Natural killer cell (primary cell): ENCODE data around the gene FFAR3. TPM values are rescaled to one million over a fixed set of nuclear protein-coding genes. Genes with fewer than 3 reads are reported as not detected.

Source experiments
- ATAC-seq, 3 donors: fragments of 150-1000 bp in 2 of 3; fragments of 200-7000 bp in 1 of 3; cut with Tn5 transposase; 1 replicate in 1 of 3; 2 replicates in 2 of 3; pipeline ENCODE4 v1.10.0; 2021; ENCODE audit warnings: mild to moderate bottlenecking in 2 of 3, moderate library complexity in 2 of 3
- DNase-seq, 2 donors: peaks; one replicate each; pipeline versions ENCODE4 v3.0.0 to v3.0.0-alpha.2; 2013 to 2021; ENCODE audit warnings: mixed read lengths in 1 of 2
- H3K27ac ChIP-seq: one replicate; pipeline ENCODE4 v1.5.1; 2013; ENCODE audit warnings: mild to moderate bottlenecking, low read length
- H3K27me3 ChIP-seq: one replicate; pipeline ENCODE4 v1.6.1; 2013; ENCODE audit warnings: low read length; ENCODE audit not compliant: control insufficient read depth, insufficient read depth
- H3K36me3 ChIP-seq: one replicate; pipeline ENCODE4 v1.6.1; 2013; ENCODE audit warnings: low read length; ENCODE audit not compliant: control insufficient read depth, insufficient read depth
- H3K4me1 ChIP-seq: one replicate; pipeline ENCODE4 v1.6.1; 2013; ENCODE audit warnings: low read length; ENCODE audit not compliant: control insufficient read depth, insufficient read depth
- H3K4me3 ChIP-seq: one replicate; pipeline ENCODE4 v1.5.1; 2013; ENCODE audit warnings: low read length
- H3K9me3 ChIP-seq: one replicate; pipeline ENCODE4 v1.6.1; 2013; ENCODE audit warnings: low read length; ENCODE audit not compliant: control insufficient read depth, insufficient read depth
- H3K27ac Mint-ChIP-seq, 2 donors: one replicate each; pipeline ENCODE4 v1.8.0; 2022; ENCODE audit warnings: mild to moderate bottlenecking in 2 of 2, mixed read lengths in 2 of 2, moderate library complexity in 1 of 2
- H3K27me3 Mint-ChIP-seq, 2 donors: one replicate each; pipeline ENCODE4 v1.8.0; 2022; ENCODE audit warnings: low read depth in 2 of 2, mixed read lengths in 2 of 2
- H3K36me3 Mint-ChIP-seq: one replicate; pipeline ENCODE4 v1.8.0; 2022; ENCODE audit warnings: mixed read lengths
- H3K4me1 Mint-ChIP-seq, 2 donors: one replicate each; pipeline ENCODE4 v1.8.0; 2022; ENCODE audit warnings: mixed read lengths in 2 of 2
- H3K4me3 Mint-ChIP-seq: one replicate; pipeline ENCODE4 v1.8.0; 2022; ENCODE audit warnings: mild to moderate bottlenecking, moderate library complexity, mixed read lengths
- H3K9me3 Mint-ChIP-seq, 2 donors: one replicate each; pipeline ENCODE4 v1.8.0; 2022; ENCODE audit warnings: mixed read lengths in 2 of 2
- WGBS: methylation state at CpG from one replicate; pipeline ENCODE4 v1.1.7; 2013; ENCODE audit warnings: missing lambda C conversion rate; ENCODE audit not compliant: insufficient coverage; 5-methylcytosine and 5-hydroxymethylcytosine counted together
- intact Hi-C: fragments of 100-400 bp; cut with micrococcal nuclease; formaldehyde crosslinking; loops from one replicate; pipeline ENCODE4 v1.14.2; 2022
- total RNA-seq, 4 donors: library from RNA; stranded (reverse); fragments of 120-200 nt in 1 of 4; gene quantifications; one replicate each; pipeline versions ENCODE4 v1.2.3 to v1.2.4, GENCODE V29; 2013 to 2022
- TF ChIP-seq, protein P1 (sequence below): fragments of 200-600 bp; IDR thresholded peaks from one replicate; pipeline ENCODE4 v1.8.0; 2022; ENCODE audit warnings: antibody characterized with exemption

The FFAR3 gene
- total RNA-seq, 3 donors from 2014 or later (not counting 1 experiment from before 2014, with no cell fraction given), result 0.92 to 2.7 TPM; not detected in 1

DNA sequence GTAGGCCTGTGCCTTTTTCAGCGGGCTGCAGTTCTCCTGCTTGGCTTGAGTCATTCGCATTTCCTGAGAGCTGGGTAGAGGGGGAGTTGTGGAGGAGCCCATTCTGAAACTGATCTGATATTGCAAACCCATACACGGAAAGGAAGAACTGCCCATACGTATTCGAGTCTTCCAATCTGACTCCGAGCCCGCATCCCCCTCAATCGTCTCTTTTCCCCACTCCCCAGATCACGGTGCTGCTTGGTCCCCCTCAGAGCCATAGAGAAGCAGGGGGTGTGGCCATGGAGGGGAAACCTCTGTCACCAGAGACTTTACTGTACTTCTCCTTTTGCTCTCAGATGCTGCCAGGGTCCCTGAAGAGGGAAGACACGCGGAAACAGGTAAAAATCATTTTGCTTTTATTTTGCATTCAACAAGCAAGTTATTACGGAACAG lies 29.4 kb upstream of the FFAR3 start, which contains the start of gene CD22:
Gene CD22, plus strand, starts transcription at position 337 of the 435 bp plus-strand sequence. CDS start 2,854 bp downstream, outside the sequence.
- no peak within 1 kb of the TSS for H3K4me3 Mint-ChIP-seq
- DNase-seq (no peak), ATAC-seq (peak in 1 of 3 donors; percentile 36)
- H3K9me3 Mint-ChIP-seq, result no peaks in the 10 kb centered on the region
- TF ChIP-seq, protein P1, sequence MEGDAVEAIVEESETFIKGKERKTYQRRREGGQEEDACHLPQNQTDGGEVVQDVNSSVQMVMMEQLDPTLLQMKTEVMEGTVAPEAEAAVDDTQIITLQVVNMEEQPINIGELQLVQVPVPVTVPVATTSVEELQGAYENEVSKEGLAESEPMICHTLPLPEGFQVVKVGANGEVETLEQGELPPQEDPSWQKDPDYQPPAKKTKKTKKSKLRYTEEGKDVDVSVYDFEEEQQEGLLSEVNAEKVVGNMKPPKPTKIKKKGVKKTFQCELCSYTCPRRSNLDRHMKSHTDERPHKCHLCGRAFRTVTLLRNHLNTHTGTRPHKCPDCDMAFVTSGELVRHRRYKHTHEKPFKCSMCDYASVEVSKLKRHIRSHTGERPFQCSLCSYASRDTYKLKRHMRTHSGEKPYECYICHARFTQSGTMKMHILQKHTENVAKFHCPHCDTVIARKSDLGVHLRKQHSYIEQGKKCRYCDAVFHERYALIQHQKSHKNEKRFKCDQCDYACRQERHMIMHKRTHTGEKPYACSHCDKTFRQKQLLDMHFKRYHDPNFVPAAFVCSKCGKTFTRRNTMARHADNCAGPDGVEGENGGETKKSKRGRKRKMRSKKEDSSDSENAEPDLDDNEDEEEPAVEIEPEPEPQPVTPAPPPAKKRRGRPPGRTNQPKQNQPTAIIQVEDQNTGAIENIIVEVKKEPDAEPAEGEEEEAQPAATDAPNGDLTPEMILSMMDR, result no peak
- no peak within 1 kb of the TSS for H3K27ac Mint-ChIP-seq
- intact Hi-C loops, result no loop called here
- Histone ChIP-seq H3K4me1 (peaks cover 12% of the 10 kb centered on the region), H3K4me3 (peak within 1 kb of the TSS; percentile 56), H3K27me3 (no peaks in the 10 kb centered on the region), H3K27ac (peak within 1 kb of the TSS; percentile 73), H3K36me3 (no peaks in the 10 kb centered on the region), H3K9me3 (no peaks in the 10 kb centered on the region)
- H3K27me3 Mint-ChIP-seq, result peaks cover 15 to 26% of the 10 kb centered on the region in 2 donors
- WGBS, result 24% methylated on average over 12 of the region's 12 CpGs
- H3K4me1 Mint-ChIP-seq, result no peaks in the 10 kb centered on the region
- H3K36me3 Mint-ChIP-seq, result no peaks in the 10 kb centered on the region

DNA sequence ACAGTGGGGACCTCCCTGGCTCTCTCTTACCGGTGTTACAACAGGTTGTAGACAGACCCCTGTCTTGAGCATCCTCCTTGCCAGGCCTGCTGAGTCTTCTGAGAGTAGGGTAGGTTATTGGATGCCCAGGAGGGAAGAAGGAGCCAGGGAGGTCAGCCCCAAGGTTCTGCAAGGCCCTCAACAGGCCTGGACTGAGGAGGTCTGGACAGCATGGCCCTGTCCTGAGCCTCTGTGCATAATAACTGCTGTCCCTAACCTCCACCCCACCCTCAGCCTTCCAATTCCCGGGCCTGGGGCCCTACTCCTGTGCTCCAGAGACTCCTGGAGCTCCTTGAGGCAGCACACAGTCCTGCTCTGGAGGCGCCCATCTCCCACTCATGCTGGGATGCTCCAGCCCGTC lies 28.9 kb upstream of the FFAR3 start:
- DNase-seq, result no peak
- intact Hi-C loops, result no loop called here
- Histone ChIP-seq H3K27ac (peak overlapping the region; percentile 73), H3K36me3 (no peaks in the 10 kb centered on the region), H3K27me3 (no peaks in the 10 kb centered on the region), H3K4me1 (peaks cover 12% of the 10 kb centered on the region), H3K9me3 (no peaks in the 10 kb centered on the region), H3K4me3 (peak overlapping the region; percentile 56)
- peaks cover 15 to 28% of the 10 kb centered on the region in 2 donors for H3K27me3 Mint-ChIP-seq
- TF ChIP-seq, protein P1, result no peak
- H3K27ac Mint-ChIP-seq, result no peak overlapping the region
- no peak for ATAC-seq
- no peaks in the 10 kb centered on the region for H3K9me3 Mint-ChIP-seq
- H3K4me1 Mint-ChIP-seq, result no peaks in the 10 kb centered on the region
- 59% methylated on average over 4 of the region's 4 CpGs for WGBS
- H3K4me3 Mint-ChIP-seq, result no peak overlapping the region
- no peaks in the 10 kb centered on the region for H3K36me3 Mint-ChIP-seq

DNA sequence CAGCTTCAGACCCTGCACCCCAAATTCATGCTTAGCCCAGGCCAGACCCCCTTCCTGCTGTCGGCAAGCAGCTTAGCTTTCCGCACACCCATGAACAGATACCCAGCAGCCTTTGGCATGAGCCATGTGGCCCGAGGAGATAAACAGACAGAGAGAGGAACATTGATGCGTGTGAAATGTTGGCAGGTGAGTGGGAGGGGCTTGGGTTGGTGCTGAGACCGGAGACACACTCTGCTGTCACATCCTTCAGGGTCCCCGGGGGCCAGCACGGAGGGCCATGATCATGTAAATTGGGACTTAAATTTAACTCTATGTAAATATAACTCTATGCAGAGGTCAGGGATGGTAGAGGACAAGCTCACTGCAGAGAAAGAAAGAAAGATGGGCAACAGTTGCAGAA lies 27.8 kb upstream of the FFAR3 start:
- no peaks in the 10 kb centered on the region for H3K9me3 ChIP-seq
- H3K4me1 ChIP-seq, result peaks cover 12% of the 10 kb centered on the region
- DNase-seq (no peak), ATAC-seq (no peak)
- H3K27ac ChIP-seq, result peak overlapping the region; percentile 73
- Mint-ChIP-seq H3K4me3 (no peak overlapping the region), H3K9me3 (no peaks in the 10 kb centered on the region), H3K27me3 (peaks cover 15 to 28% of the 10 kb centered on the region in 2 donors), H3K4me1 (no peaks in the 10 kb centered on the region), H3K27ac (no peak overlapping the region), H3K36me3 (no peaks in the 10 kb centered on the region)
- intact Hi-C loops, result no loop called here
- H3K4me3 ChIP-seq, result peak overlapping the region; percentile 56
- H3K27me3 ChIP-seq, result no peaks in the 10 kb centered on the region
- WGBS, result 62% methylated on average over 5 of the region's 7 CpGs
- no peaks in the 10 kb centered on the region for H3K36me3 ChIP-seq
- TF ChIP-seq, protein P1, result no peak

DNA sequence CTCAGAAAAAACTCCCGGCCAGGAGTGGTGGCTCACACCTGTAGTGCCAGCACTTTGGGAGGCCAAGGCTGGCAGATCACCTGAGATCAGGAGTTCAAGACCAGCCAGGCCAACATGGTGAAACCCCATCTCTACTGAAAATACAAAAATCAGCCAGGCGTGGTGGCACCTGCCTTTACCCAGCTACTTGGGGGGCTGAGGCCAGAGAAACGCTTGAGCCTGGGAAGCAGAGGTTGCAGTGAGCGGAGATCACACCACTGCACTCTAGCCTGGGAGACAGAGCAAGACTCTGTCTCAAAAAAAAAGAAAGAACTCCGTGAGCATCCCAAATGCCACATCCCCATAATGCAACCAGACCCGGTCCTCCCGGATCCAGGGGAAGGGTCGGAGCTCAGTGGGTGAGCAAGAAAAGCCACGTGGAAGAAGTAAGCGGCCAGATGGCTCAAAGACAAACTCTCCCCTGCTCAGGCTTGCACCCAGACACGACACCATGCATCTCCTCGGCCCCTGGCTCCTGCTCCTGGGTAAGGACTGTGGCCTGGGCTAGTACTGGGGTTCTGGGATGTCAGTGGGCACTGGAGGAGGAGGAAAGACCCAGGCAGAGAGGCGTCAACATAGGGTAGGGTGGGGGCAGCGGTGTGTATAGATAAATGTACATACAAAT lies 26.6 kb upstream of the FFAR3 start:
- intact Hi-C loops, result no loop called here
- H3K36me3 ChIP-seq, result no peaks in the 10 kb centered on the region
- H3K36me3 Mint-ChIP-seq, result no peaks in the 10 kb centered on the region
- TF ChIP-seq, protein P1, result no peak
- ATAC-seq, result no peak
- H3K27ac ChIP-seq, result peak overlapping the region; percentile 11
- H3K27ac Mint-ChIP-seq, result no peak overlapping the region
- no peaks in the 10 kb centered on the region for H3K27me3 ChIP-seq
- H3K9me3 ChIP-seq, result no peaks in the 10 kb centered on the region
- peak overlapping the region; percentile 29 for H3K4me3 ChIP-seq
- no peaks in the 10 kb centered on the region for H3K9me3 Mint-ChIP-seq
- WGBS, result 75% methylated on average over 12 of the region's 14 CpGs
- H3K4me3 Mint-ChIP-seq, result no peak overlapping the region
- H3K4me1 ChIP-seq, result peaks cover 12% of the 10 kb centered on the region
- no peaks in the 10 kb centered on the region for H3K4me1 Mint-ChIP-seq
- DNase-seq, result no peak
- H3K27me3 Mint-ChIP-seq, result peaks cover 15 to 24% of the 10 kb centered on the region in 2 donors
